ENCODE measurements around the gene TTC16. TPM values are rescaled to one million over a fixed set of nuclear protein-coding genes. Genes with fewer than 3 reads are reported as not detected.
A peak's percentile ranks its signal among the peaks of the same experiment; 100 is the strongest.

Gene TTC16
- total RNA-seq, 6 experiments from 2014 or later = 0.05 to 0.12 TPM; not detected in 4

- DNase-seq = no peak
- 71% methylated on average over 5 of the region's 11 CpGs for WGBS (ENCODE audit: insufficient coverage, low coverage, low lambda C conversion rate, missing lambda C conversion rate)
- ATAC-seq = no peak
- H3K9me3 ChIP-seq = no peaks in the 10 kb centered on the region
- H3K4me1 ChIP-seq = peaks cover 0 to 5% (median 0%) of the 10 kb centered on the region in 4 donors
- no peak for TF ChIP-seq POLR2A (IDR thresholded peaks at IDR 0.05)
- no peak for TF ChIP-seq CTCF (IDR thresholded peaks at IDR 0.05)
- intact Hi-C loops (cut with DNase I) = no loop called here
- no peak overlapping the region for H3K4me3 ChIP-seq
- no peak overlapping the region for H3K27ac ChIP-seq
- H3K27me3 ChIP-seq = no peaks in the 10 kb centered on the region
- no peaks in the 10 kb centered on the region for H3K36me3 ChIP-seq
These were observed 3.5 kb upstream of the TTC16 start for GRCh38 chr9:127712371-127712770.

DNA sequence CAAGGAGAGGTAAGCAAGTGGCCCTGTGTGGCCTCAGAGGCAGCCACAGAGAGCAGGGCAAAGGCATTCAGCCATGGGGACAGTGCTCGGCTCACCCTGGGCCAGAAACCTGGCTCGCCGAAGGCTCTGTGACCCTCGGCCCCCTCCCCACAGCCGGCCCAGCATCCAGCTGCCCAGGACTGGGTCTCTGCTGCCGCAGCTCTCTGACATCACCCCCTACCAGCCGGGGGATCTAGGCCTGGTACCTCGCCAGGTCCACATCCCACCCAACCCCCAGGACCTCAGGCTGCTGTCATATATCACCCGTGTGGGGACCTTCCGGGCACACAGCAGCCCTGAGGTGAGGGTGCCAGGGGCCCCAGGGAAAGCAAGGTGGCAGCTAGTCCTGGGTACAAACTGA is 3.0 kb upstream of the TTC16 start:
- DNase-seq = peak in 1 of 3 donors; percentile 45
- H3K9me3 ChIP-seq = no peaks in the 10 kb centered on the region
- TF ChIP-seq POLR2A (IDR thresholded peaks at IDR 0.05) (no peak), CTCF (IDR thresholded peaks at IDR 0.05) (no peak)

GRCh38 chr9:127714020-127714750 is 1.7 kb upstream of the TTC16 start:
- ATAC-seq = no peak
- intact Hi-C loops (cut with DNase I) = no loop called here
- H3K4me1 ChIP-seq = peaks cover 0 to 5% (median 0%) of the 10 kb centered on the region in 4 donors
- TF ChIP-seq CTCF (IDR thresholded peaks at IDR 0.05) = no peak
- TF ChIP-seq POLR2A (IDR thresholded peaks at IDR 0.05) = no peak
- peak overlapping the region in 2 of 3 donors; percentile 60 to 88 for H3K4me3 ChIP-seq
- 80% methylated on average over 1 of the region's 19 CpGs for WGBS (ENCODE audit: insufficient coverage, low coverage, low lambda C conversion rate, missing lambda C conversion rate)
- H3K9me3 ChIP-seq = no peaks in the 10 kb centered on the region
- H3K27me3 ChIP-seq = no peaks in the 10 kb centered on the region
- H3K36me3 ChIP-seq = no peaks in the 10 kb centered on the region
- no peak overlapping the region for H3K27ac ChIP-seq
- DNase-seq = peak in 1 of 3 donors; percentile 46

More for the DNA sequence above, 3.0 kb upstream of the TTC16 start:
- Histone ChIP-seq H3K27me3 (no peaks in the 10 kb centered on the region), H3K36me3 (no peaks in the 10 kb centered on the region), H3K4me3 (no peak overlapping the region), H3K27ac (no peak overlapping the region), H3K4me1 (peaks cover 0 to 5% (median 0%) of the 10 kb centered on the region in 4 donors)
- no CpG with 5 or more reads among the region's 10 CpGs for WGBS (ENCODE audit: insufficient coverage, low coverage, low lambda C conversion rate, missing lambda C conversion rate)
- ATAC-seq = no peak
- intact Hi-C loops (cut with DNase I) = no loop called here

GRCh38 chr9:127714951-127715469 is 869 bp upstream of the TTC16 start:
- Histone ChIP-seq H3K36me3 (no peaks in the 10 kb centered on the region), H3K4me1 (peaks cover 0 to 5% (median 0%) of the 10 kb centered on the region in 4 donors), H3K27me3 (no peaks in the 10 kb centered on the region), H3K27ac (peak overlapping the region in 1 of 3 donors; percentile 33), H3K9me3 (no peaks in the 10 kb centered on the region), H3K4me3 (peak overlapping the region; percentile 60 to 88 (median 64))
- 0% methylated on average over 5 of the region's 44 CpGs for WGBS (ENCODE audit: insufficient coverage, low coverage, low lambda C conversion rate, missing lambda C conversion rate)
- DNase-seq = peak in 1 of 3 donors; percentile 53
- intact Hi-C loops (cut with DNase I) = no loop called here
- TF ChIP-seq CTCF (IDR thresholded peaks at IDR 0.05) = no peak
- peak; percentile 9 to 34 (median 30) for ATAC-seq
